GM21723 (cell line): ENCODE results near the gene JAKMIP1.
A peak's percentile ranks its signal among the peaks of the same experiment; 100 is the strongest.

Source experiments
- ATAC-seq: cut with Tn5 transposase; IDR thresholded peaks from one replicate; pipeline ENCODE4 v1.9.1; 2021; ENCODE audit warnings: mild to moderate bottlenecking, moderate library complexity; ENCODE audit not compliant: unreplicated experiment

Gene JAKMIP1

GRCh38 chr4:6204871-6205566 lies 4.7 kb upstream of the JAKMIP1 start:
- no peak for ATAC-seq

GRCh38 chr4:6204098-6204497 lies 3.7 kb upstream of the JAKMIP1 start:
- no peak for ATAC-seq

GRCh38 chr4:6201580-6202091 lies 1.3 kb upstream of the JAKMIP1 start:
- ATAC-seq, result peak; percentile 22

- peak; percentile 19 for ATAC-seq
Measured at GRCh38 chr4:6200922-6201362, 593 bp upstream of the JAKMIP1 start.

- no peak for ATAC-seq
Measured at GRCh38 chr4:6199422-6199921, 877 bp downstream of the JAKMIP1 start.

- peak; percentile 33 for ATAC-seq
Measured at GRCh38 chr4:6198768-6199421, 1.5 kb downstream of the JAKMIP1 start.

GRCh38 chr4:6198278-6198677 lies 2.1 kb downstream of the JAKMIP1 start:
- ATAC-seq, result peak; percentile 3

- no peak for ATAC-seq
Measured at GRCh38 chr4:6197433-6198174, 2.7 kb downstream of the JAKMIP1 start.

- ATAC-seq, result no peak
Measured at GRCh38 chr4:6196871-6197270, 3.5 kb downstream of the JAKMIP1 start.

- no peak for ATAC-seq
Measured at GRCh38 chr4:6196324-6196723, 4.0 kb downstream of the JAKMIP1 start.

- ATAC-seq, result no peak
Measured at GRCh38 chr4:6195602-6196319, 4.6 kb downstream of the JAKMIP1 start.

GRCh38 chr4:6194458-6195195 lies 5.7 kb downstream of the JAKMIP1 start:
- ATAC-seq, result no peak

GRCh38 chr4:6193399-6193798 lies 7.0 kb downstream of the JAKMIP1 start:
- ATAC-seq, result no peak

- no peak for ATAC-seq
Measured at GRCh38 chr4:6192245-6192644, 8.1 kb downstream of the JAKMIP1 start.

GRCh38 chr4:6191448-6192130 lies 8.8 kb downstream of the JAKMIP1 start:
- no peak for ATAC-seq

GRCh38 chr4:6190486-6190885 lies 9.9 kb downstream of the JAKMIP1 start:
- ATAC-seq, result no peak

GRCh38 chr4:6189511-6189910 lies 10.8 kb downstream of the JAKMIP1 start:
- ATAC-seq, result no peak

GRCh38 chr4:6188687-6189305 lies 11.6 kb downstream of the JAKMIP1 start:
- no peak for ATAC-seq

- ATAC-seq, result peak; percentile 0
Measured at GRCh38 chr4:6184169-6184568, 16.2 kb downstream of the JAKMIP1 start.
